H1 (cell line): ENCODE data around the gene ZNF225. TPM values are rescaled to one million over a fixed set of nuclear protein-coding genes. Genes with fewer than 3 reads are reported as not detected.

Experiments
- CTCF ChIA-PET: fragments of 300-600 bp; sonication (Branson Sonifier 250); formaldehyde crosslinking; loops from one replicate; lab custom pipeline; 2021; ENCODE audit not compliant: partially characterized antibody; lab: Charles Lee
- POLR2A ChIA-PET: fragments of 300-600 bp; sonication (Branson Sonifier 250); formaldehyde crosslinking; loops from one replicate; lab custom pipeline; 2021; ENCODE audit warnings: inconsistent platforms; ENCODE audit not compliant: partially characterized antibody; lab: Charles Lee
- DNase-seq, 2 experiments: peaks; one replicate each; pipeline versions ENCODE4 v3.0.0 to v3.0.0-alpha.2; 2010 to 2022; ENCODE audit warnings: low spot score in 2 of 2, low read depth in 1 of 2, mixed read lengths in 1 of 2
- FAIRE-seq: peaks from 2 replicates; lab custom pipeline; 2011; peaks lifted over from hg19 to GRCh38; lab: Jason Lieb, UNC
- H2AFZ ChIP-seq: 2 replicates; pipeline ENCODE4 v1.8.1; 2012; ENCODE audit warnings: low read length, inconsistent platforms
- H2AK5ac ChIP-seq: 2 replicates; pipeline ENCODE4 v1.6.1; 2013; ENCODE audit warnings: low read depth, low read length
- H2BK120ac ChIP-seq: replicated peaks from 2 replicates; pipeline ENCODE3; 2013; ENCODE audit warnings: low read depth, low read length, inconsistent platforms
- H2BK12ac ChIP-seq: 2 replicates; pipeline ENCODE4 v1.6.1; 2013; ENCODE audit warnings: low read depth, low read length
- H2BK15ac ChIP-seq: 2 replicates; pipeline ENCODE4 v1.6.1; 2013; ENCODE audit warnings: low read length
- H2BK20ac ChIP-seq: 2 replicates; pipeline ENCODE4 v1.6.1; 2013; ENCODE audit warnings: low read length
- H2BK5ac ChIP-seq: 2 replicates; pipeline ENCODE4 v1.6.1; 2013; ENCODE audit warnings: low read depth, low read length
- H3K14ac ChIP-seq: 2 replicates; pipeline ENCODE4 v1.6.1; 2013; ENCODE audit warnings: inconsistent platforms; ENCODE audit not compliant: insufficient read length
- H3K18ac ChIP-seq: 2 replicates; pipeline ENCODE4 v1.6.1; 2013; ENCODE audit warnings: low read length; ENCODE audit errors: extremely low read depth
- H3K23ac ChIP-seq: 2 replicates; pipeline ENCODE4 v1.6.1; 2013; ENCODE audit warnings: inconsistent platforms; ENCODE audit not compliant: insufficient read length
- H3K23me2 ChIP-seq: 2 replicates; pipeline ENCODE4 v1.6.1; 2013; ENCODE audit warnings: low read depth, low read length
- H3K27ac ChIP-seq: 2 replicates; pipeline ENCODE4 v1.6.1; 2011; ENCODE audit warnings: low read depth, low read length, inconsistent platforms
- H3K27me3 ChIP-seq, 4 experiments: replicated peaks in 1 of 4; 1 replicate in 1 of 4; 2 replicates in 3 of 4; pipeline versions ENCODE4 v1.6.1 to v1.8.1; 2011 to 2013; ENCODE audit warnings: low read length in 3 of 4, mild to moderate bottlenecking in 3 of 4, inconsistent platforms in 2 of 4, mixed read lengths in 2 of 4, moderate library complexity in 1 of 4; ENCODE audit not compliant: control insufficient read depth in 3 of 4, insufficient read depth in 3 of 4; ENCODE audit errors: extremely low read depth in 1 of 4
- H3K36me3 ChIP-seq, 4 experiments: 2 replicates each; pipeline versions ENCODE4 v1.6.1 to v1.8.1; 2011 to 2013; ENCODE audit warnings: mild to moderate bottlenecking in 4 of 4, low read length in 3 of 4, moderate library complexity in 2 of 4, control low read depth in 1 of 4, inconsistent platforms in 1 of 4; ENCODE audit not compliant: insufficient read depth in 4 of 4, control insufficient read depth in 2 of 4
- H3K4ac ChIP-seq: replicated peaks from 2 replicates; pipeline ENCODE3; 2013; ENCODE audit warnings: low read length, low read depth, mixed read lengths, inconsistent platforms; ENCODE audit not compliant: insufficient read length
- H3K4me1 ChIP-seq, 4 experiments: replicated peaks in 1 of 4; 1 replicate in 1 of 4; 2 replicates in 3 of 4; pipeline versions ENCODE4 v1.6.1 to v1.8.1; 2011 to 2013; ENCODE audit warnings: low read length in 3 of 4, inconsistent platforms in 2 of 4, mixed read lengths in 1 of 4; ENCODE audit not compliant: insufficient read depth in 4 of 4, control insufficient read depth in 3 of 4
- H3K4me2 ChIP-seq, 2 experiments: 2 replicates each; pipeline versions ENCODE4 v1.6.1 to v1.8.1; 2011 to 2013; ENCODE audit warnings: low read depth in 2 of 2, low read length in 2 of 2, control low read depth in 1 of 2, inconsistent platforms in 1 of 2, mild to moderate bottlenecking in 1 of 2; ENCODE audit not compliant: insufficient read depth in 1 of 2
- H3K4me3 ChIP-seq, 4 experiments: fragments of 200-600, 300-600 bp in 1 of 4; sonication (generic), shearing (Covaris generic), sonication (Bioruptor Twin) in 1 of 4; 2 replicates each; pipeline versions ENCODE4 v1.5.1 to v1.8.1; 2011 to 2016; ENCODE audit warnings: low read length in 4 of 4, low read depth in 3 of 4, control low read depth in 2 of 4, inconsistent platforms in 2 of 4, mild to moderate bottlenecking in 2 of 4, mixed read lengths in 1 of 4, moderate library complexity in 1 of 4; ENCODE audit not compliant: insufficient read depth in 2 of 4; ENCODE audit errors: extremely low read depth in 1 of 4
- H3K56ac ChIP-seq: replicated peaks from 2 replicates; pipeline ENCODE3; 2013; ENCODE audit warnings: low read depth, mild to moderate bottlenecking, mixed read lengths, low read length, inconsistent platforms; ENCODE audit not compliant: insufficient read length
- H3K79me1 ChIP-seq: 2 replicates; pipeline ENCODE4 v1.6.1; 2013; ENCODE audit warnings: low read depth, low read length, control low read depth
- H3K79me2 ChIP-seq, 2 experiments: 2 replicates each; pipeline versions ENCODE4 v1.6.1 to v1.8.1; 2012 to 2013; ENCODE audit warnings: low read length in 2 of 2, mild to moderate bottlenecking in 2 of 2, inconsistent platforms in 1 of 2; ENCODE audit not compliant: insufficient read depth in 2 of 2, control insufficient read depth in 1 of 2
- H3K9ac ChIP-seq, 4 experiments: replicated peaks in 1 of 4; 1 replicate in 1 of 4; 2 replicates in 3 of 4; pipeline versions ENCODE4 v1.6.1 to v1.8.1; 2011 to 2013; ENCODE audit warnings: low read depth in 3 of 4, low read length in 3 of 4, control low read depth in 2 of 4, mild to moderate bottlenecking in 2 of 4, moderate library complexity in 2 of 4, inconsistent platforms in 1 of 4; ENCODE audit errors: extremely low read depth in 1 of 4
- H3K9me3 ChIP-seq, 2 experiments: 2 replicates each; pipeline versions ENCODE4 v1.6.1 to v1.8.1; 2012 to 2013; ENCODE audit warnings: mild to moderate bottlenecking in 2 of 2, moderate library complexity in 2 of 2, control low read depth in 1 of 2, inconsistent platforms in 1 of 2, low read depth in 1 of 2, low read length in 1 of 2, mixed read lengths in 1 of 2; ENCODE audit not compliant: insufficient read depth in 2 of 2
- H4K20me1 ChIP-seq, 2 experiments: replicated peaks in 1 of 2; 2 replicates each; pipeline versions ENCODE3 to v1.8.1; 2011 to 2013; ENCODE audit warnings: inconsistent platforms in 2 of 2, low read length in 2 of 2, mild to moderate bottlenecking in 1 of 2; ENCODE audit not compliant: insufficient read depth in 2 of 2, control insufficient read depth in 1 of 2
- H4K5ac ChIP-seq: 2 replicates; pipeline ENCODE4 v1.6.1; 2013; ENCODE audit warnings: low read length, low read depth, mixed read lengths, inconsistent platforms; ENCODE audit not compliant: insufficient read length
- H4K8ac ChIP-seq: 2 replicates; pipeline ENCODE4 v1.8.0; 2013; ENCODE audit warnings: mild to moderate bottlenecking, moderate library complexity, low read length, inconsistent platforms; ENCODE audit not compliant: insufficient read depth; ENCODE audit errors: extremely low read depth
- H4K91ac ChIP-seq: replicated peaks from 2 replicates; pipeline ENCODE3; 2013; ENCODE audit warnings: low read length, mixed read lengths, inconsistent platforms; ENCODE audit not compliant: insufficient read length
- ATF3 ChIP-seq: IDR thresholded peaks from 2 replicates; pipeline ENCODE4 v1.6.1; 2011; ENCODE audit warnings: low read depth, mild to moderate bottlenecking, low read length; ENCODE audit not compliant: insufficient read depth
- E2F6 ChIP-seq: IDR thresholded peaks from 2 replicates; pipeline ENCODE4 v1.6.1; 2012; ENCODE audit warnings: inconsistent platforms
- NRF1 ChIP-seq: IDR thresholded peaks from 2 replicates; pipeline ENCODE4 v1.6.1; 2011; ENCODE audit warnings: mild to moderate bottlenecking, low read depth, low read length, improper control_type of control experiment
- SAP30 ChIP-seq: fragments of 300-600 bp; sonication (generic); IDR thresholded peaks from 2 replicates; pipeline ENCODE4 v1.7.1; 2012; ENCODE audit warnings: low read length, moderate library complexity, mild to moderate bottlenecking, inconsistent platforms; ENCODE audit not compliant: insufficient read depth, insufficient replicate concordance
- SIN3A ChIP-seq, 2 experiments: IDR thresholded peaks in 1 of 2; conservative IDR thresholded peaks in 1 of 2; 2 replicates each; pipeline ENCODE4 v1.6.1; 2011 to 2012; ENCODE audit warnings: low read length in 2 of 2, improper control_type of control experiment in 1 of 2, low read depth in 1 of 2, mild to moderate bottlenecking in 1 of 2
- SIRT6 ChIP-seq: IDR thresholded peaks from one replicate; pipeline ENCODE4 v1.7.1; 2012; ENCODE audit warnings: low read length, inconsistent platforms
- SP4 ChIP-seq: IDR thresholded peaks from 2 replicates; pipeline ENCODE4 v1.6.1; 2012; ENCODE audit warnings: low read length, inconsistent platforms
- TAF1 ChIP-seq: IDR thresholded peaks from 2 replicates; pipeline ENCODE4 v1.6.1; 2011; ENCODE audit warnings: mild to moderate bottlenecking, low read depth, low read length
- YY1 ChIP-seq: IDR thresholded peaks from 2 replicates; pipeline ENCODE4 v1.6.1; 2011; ENCODE audit warnings: low read depth, mild to moderate bottlenecking, low read length
- ZNF274 ChIP-seq: IDR thresholded peaks from 2 replicates; pipeline ENCODE4 v1.7.0; 2012; ENCODE audit warnings: low read length, borderline replicate concordance; ENCODE audit errors: extremely low read depth
- WGBS, 2 experiments: shearing (Covaris generic) in 1 of 2; methylation state at CpG; one replicate each; pipeline versions ENCODE4 v1.1.6 to v1.1.7; 2013 to 2015; ENCODE audit warnings: low lambda C conversion rate in 2 of 2, mixed read lengths in 2 of 2, inconsistent platforms in 1 of 2, low coverage in 1 of 2, missing lambda C conversion rate in 1 of 2; ENCODE audit not compliant: insufficient replicate concordance in 2 of 2, insufficient coverage in 1 of 2, insufficient read length in 1 of 2; ENCODE audit errors: extremely low coverage in 1 of 2, missing lambda C conversion rate in 1 of 2; 5-methylcytosine and 5-hydroxymethylcytosine counted together
- polyA plus RNA-seq, 7 experiments: library from polyadenylated mRNA; depleted of rRNA in 3 of 7; stranded (reverse) in 5 of 7; unstranded in 2 of 7; fragments of >200 nt in 5 of 7; fragments of 200-250 nt in 2 of 7; gene quantifications; 1 replicate in 5 of 7; 2 replicates in 1 of 7; 4 replicates in 1 of 7; pipeline versions ENCODE4 v1.2.1 to v1.2.3, GENCODE V29; 2011 to 2013; ENCODE audit warnings: missing spikeins in 2 of 7, mixed read lengths in 2 of 7
- total RNA-seq: library from RNA; stranded (reverse); fragmentation: NEBNext Ultra II Directional; extraction: Animal tissue kit (Norgen Biotek cat#: 25700); gene quantifications from 2 replicates; pipeline ENCODE4 v1.2.1, GENCODE V29; 2021

Gene ZNF225
- total and polyA plus RNA-seq, 2 of the 8 experiments (the other 6 are each of a cell fraction or from before 2014, with no cell fraction given) = 0.98 to 5.0 TPM

DNA sequence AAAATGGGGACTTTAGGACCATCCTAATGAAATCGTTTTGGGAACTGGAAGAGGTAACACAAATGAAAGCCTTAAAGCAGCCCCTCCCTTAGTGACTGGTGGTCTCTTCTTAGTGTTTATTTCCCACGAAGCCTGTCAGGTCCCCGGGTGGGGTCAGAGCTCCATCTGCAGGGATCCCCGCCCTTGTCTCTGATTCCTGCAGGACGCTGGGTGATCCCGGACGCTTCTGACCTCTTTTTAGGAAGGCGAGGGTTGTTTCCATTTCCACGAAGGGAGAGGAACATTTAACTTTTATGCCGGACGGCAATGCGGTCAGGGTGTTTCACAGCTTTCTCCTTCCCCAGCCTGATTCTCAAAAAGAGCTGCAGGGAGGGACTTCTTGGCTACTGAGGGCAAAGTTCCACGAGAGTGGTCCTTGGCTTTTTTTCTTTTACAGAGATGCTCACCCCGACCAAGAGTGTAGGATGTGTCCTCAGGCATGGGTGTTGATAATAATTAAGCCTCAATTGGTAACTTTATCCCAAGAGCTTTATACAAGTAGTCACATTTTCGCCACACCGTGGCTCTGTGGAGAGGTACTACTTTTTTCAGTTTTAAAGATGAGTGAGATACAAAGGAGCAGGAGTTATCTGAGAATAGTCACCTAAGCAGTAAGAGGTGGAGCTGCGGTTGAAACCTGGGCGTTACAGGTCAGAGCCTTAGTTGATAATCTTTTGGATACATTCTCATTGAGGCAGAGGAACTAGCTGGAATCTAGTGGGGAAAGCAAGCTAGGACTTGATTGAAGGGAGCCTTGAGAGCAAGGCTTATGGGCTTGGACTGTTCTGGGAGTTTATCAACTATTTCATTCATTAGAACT lies 40.4 kb upstream of the ZNF225 start:
- Histone ChIP-seq H2AK5ac (no peak overlapping the region), H2BK20ac (no peak overlapping the region), H3K4me1 (peaks cover 0 to 1% (median 0%) of the 10 kb centered on the region in 4 experiments; a peak in 2 of 7 replicates), H3K79me1 (no peaks in the 10 kb centered on the region), H3K56ac (no peak overlapping the region), H4K91ac (no peak overlapping the region), H2AFZ (peak overlapping the region; percentile 99), H3K36me3 (no peaks in the 10 kb centered on the region; a peak in 2 of 8 replicates), H3K18ac (no peak overlapping the region), H3K23ac (no peak overlapping the region), H3K4me2 (peak overlapping the region; percentile 83 to 88), H3K27ac (no peak overlapping the region), H3K9ac (peak overlapping the region in 1 of 4 experiments; percentile 69; a peak in 3 of 7 replicates), H3K23me2 (peaks cover 9% of the 10 kb centered on the region), H3K14ac (no peak overlapping the region), H3K4ac (no peak overlapping the region), H2BK5ac (no peak overlapping the region), H4K8ac (no peak overlapping the region), H2BK120ac (no peak overlapping the region), H3K4me3 (peak overlapping the region; percentile 74 to 94 (median 87)), H3K27me3 (peaks cover 0 to 5% (median 2%) of the 10 kb centered on the region in 4 experiments; a peak in 3 of 7 replicates), H4K20me1 (no peaks in the 10 kb centered on the region), H2BK15ac (no peak overlapping the region), H3K79me2 (no peaks in the 10 kb centered on the region; a peak in 1 of 4 replicates), H2BK12ac (no peak overlapping the region), H4K5ac (no peak overlapping the region), H3K9me3 (no peaks in the 10 kb centered on the region)
- no peak for DNase-seq
- ChIA-PET POLR2A (interaction anchor here (1.4 kb wide), 1 partner anchor 39 kb away, joined by 5 read pairs; no protein-coding TSS in a partner anchor), CTCF (interaction anchor here (0.8 kb wide), 1 partner anchor 21 kb away, joined by 3 read pairs; the partner anchor contains the start of gene ZNF223)
- WGBS, 2 experiments = 48% methylated on average over 18 of the region's 18 CpGs; no CpG with 5 or more reads in 1 of the 2 experiments
- FAIRE-seq = no peak
- no peak for TF ChIP-seq SIRT6
- TF ChIP-seq TAF1 = no peak
- no peak for TF ChIP-seq YY1
- TF ChIP-seq SIN3A (conservative IDR thresholded peaks at IDR 0.05 in 1 of 2, IDR thresholded peaks at IDR 0.05 in 1 of 2; ENCODE audit: low read depth in 1 of 2, low read length in 2 of 2) = no peak
- no peak for TF ChIP-seq ZNF274
- TF ChIP-seq NRF1 = no peak
- TF ChIP-seq SAP30 = no peak
- no peak for TF ChIP-seq ATF3
- no peak for TF ChIP-seq E2F6
- no peak for TF ChIP-seq SP4
